HCT116 (cell line): Measurements from ENCODE around the gene GABRA6. TPM values are rescaled to one million over a fixed set of nuclear protein-coding genes. Genes with fewer than 3 reads are reported as not detected.

Experiments used
- ATAC-seq: fragments of 200-7000 bp; cut with Tn5 transposase; 2 replicates; pipeline ENCODE4 v1.9.1; 2020; ENCODE audit warnings: mild to moderate bottlenecking, moderate library complexity
- BruUV-seq: library from RNA; stranded (reverse); fragments of 400-500 nt; replicated peaks from 2 replicates; lab custom pipeline; 2021; lab: Mats Ljungman, UMichigan
- CTCF ChIA-PET: fragments of 300-600 bp; sonication (Branson Sonifier 250); formaldehyde crosslinking; loops from one replicate; lab custom pipeline; 2021; ENCODE audit warnings: antibody characterized with exemption; lab: Charles Lee
- POLR2A ChIA-PET: fragments of 300-600, 350-600 bp; sonication (Branson Sonifier 250); formaldehyde crosslinking; loops from one replicate; lab custom pipeline; 2021; ENCODE audit warnings: antibody characterized with exemption; lab: Charles Lee
- RAD21 ChIA-PET, 2 experiments: fragments of 300-600 bp; sonication (Branson Sonifier 250); formaldehyde crosslinking; loops; one replicate each; lab custom pipeline; 2023; ENCODE audit warnings: low total read pairs in 2 of 2; ENCODE audit not compliant: uncharacterized antibody in 2 of 2, unreplicated experiment in 2 of 2, low non-redundant PET in 1 of 2; lab: Charles Lee
- DNase-seq: peaks from one replicate; pipeline ENCODE4 v3.0.0-alpha.2; 2010; ENCODE audit warnings: low read depth, low spot score
- H2AFZ ChIP-seq: fragments of 200-600 bp; shearing (Covaris generic), sonication (generic); 2 replicates; pipeline ENCODE4 v1.6.1; 2017; ENCODE audit warnings: low read depth, mixed run types, mixed read lengths, antibody characterized with exemption, low read length; ENCODE audit not compliant: poor library complexity, severe bottlenecking
- H3K27ac ChIP-seq: 2 replicates; pipeline ENCODE4 v1.5.1; 2012; ENCODE audit warnings: low read depth, low read length
- H3K27me3 ChIP-seq: fragments of 200-600 bp; sonication (generic); 2 replicates; pipeline ENCODE4 v1.6.1; 2016; ENCODE audit warnings: mixed run types, low read length, mixed read lengths; ENCODE audit not compliant: insufficient read depth
- H3K36me3 ChIP-seq, 2 experiments: fragments of 200-500 bp in 1 of 2; fragments of 200-600 bp in 1 of 2; sonication (Bioruptor generic) in 1 of 2; sonication (generic) in 1 of 2; 2 replicates each; pipeline versions ENCODE4 v1.5.1 to v1.6.1; 2014 to 2016; ENCODE audit warnings: low read length in 2 of 2, inconsistent platforms in 1 of 2, mixed read lengths in 1 of 2, mixed run types in 1 of 2; ENCODE audit not compliant: insufficient read depth in 2 of 2, control insufficient read depth in 1 of 2
- H3K4me1 ChIP-seq, 2 experiments: fragments of 200-600 bp in 1 of 2; sonication (generic) in 1 of 2; 2 replicates each; pipeline versions ENCODE4 v1.5.1 to v1.6.1; 2012 to 2017; ENCODE audit warnings: low read length in 2 of 2, inconsistent platforms in 1 of 2, mild to moderate bottlenecking in 1 of 2, mixed read lengths in 1 of 2, mixed run types in 1 of 2, moderate library complexity in 1 of 2; ENCODE audit not compliant: insufficient read depth in 2 of 2, control insufficient read depth in 1 of 2
- H3K4me2 ChIP-seq: fragments of 200-600 bp; sonication (generic); 2 replicates; pipeline ENCODE4 v1.6.1; 2017; ENCODE audit warnings: mixed run types, low read length, mixed read lengths
- H3K4me3 ChIP-seq, 2 experiments: fragments of 200-600 bp in 1 of 2; sonication (generic) in 1 of 2; replicated peaks in 1 of 2; 2 replicates each; pipeline ENCODE4 v1.5.1; 2011 to 2016; ENCODE audit warnings: low read length in 2 of 2, control low read depth in 1 of 2, low read depth in 1 of 2, mild to moderate bottlenecking in 1 of 2, mixed read lengths in 1 of 2, mixed run types in 1 of 2
- H3K79me2 ChIP-seq: fragments of 200-600 bp; sonication (generic); 2 replicates; pipeline ENCODE4 v1.6.1; 2017; ENCODE audit warnings: mild to moderate bottlenecking, mixed run types, low read length, moderate library complexity, mixed read lengths; ENCODE audit not compliant: insufficient read depth
- H3K9ac ChIP-seq: fragments of 200-600 bp; sonication (generic); 2 replicates; pipeline ENCODE4 v1.6.1; 2016; ENCODE audit warnings: low read length, mixed read lengths
- H3K9me2 ChIP-seq: fragments of 200-600 bp; sonication (generic), shearing (Covaris generic); 2 replicates; pipeline ENCODE4 v1.6.1; 2017; ENCODE audit warnings: mixed run types, mild to moderate bottlenecking, moderate library complexity; ENCODE audit not compliant: insufficient read depth
- H3K9me3 ChIP-seq, 2 experiments: fragments of 200-500 bp in 1 of 2; fragments of 200-600 bp in 1 of 2; sonication (Bioruptor generic) in 1 of 2; sonication (generic) in 1 of 2; 2 replicates each; pipeline ENCODE4 v1.6.1; 2014 to 2017; ENCODE audit warnings: low read length in 2 of 2, mixed read lengths in 2 of 2, inconsistent platforms in 1 of 2, low read depth in 1 of 2, mild to moderate bottlenecking in 1 of 2, mixed run types in 1 of 2, moderate library complexity in 1 of 2; ENCODE audit not compliant: control insufficient read depth in 1 of 2, insufficient read depth in 1 of 2
- H4K20me1 ChIP-seq: fragments of 200-600 bp; sonication (generic), shearing (Covaris generic); 2 replicates; pipeline ENCODE4 v1.6.1; 2017; ENCODE audit warnings: mixed run types, mild to moderate bottlenecking, moderate library complexity; ENCODE audit not compliant: insufficient read depth
- ATF3 ChIP-seq: IDR thresholded peaks from 2 replicates; pipeline ENCODE4 v1.6.1; 2012
- CBX3 ChIP-seq: IDR thresholded peaks from 2 replicates; pipeline ENCODE4 v1.6.1; 2012; ENCODE audit warnings: low read depth
- CTCF ChIP-seq, 3 experiments: fragments of 200-600 bp in 1 of 3; sonication (generic) in 1 of 3; IDR thresholded peaks in 2 of 3; conservative IDR thresholded peaks in 1 of 3; 2 replicates each; pipeline ENCODE4 v1.5.1; 2012 to 2017; ENCODE audit warnings: low read depth in 2 of 3, low read length in 2 of 3, antibody characterized with exemption in 1 of 3, borderline replicate concordance in 1 of 3, control low read depth in 1 of 3, mild to moderate bottlenecking in 1 of 3, mixed read lengths in 1 of 3, mixed run types in 1 of 3, moderate library complexity in 1 of 3; ENCODE audit not compliant: insufficient read depth in 1 of 3
- ELF1 ChIP-seq: IDR thresholded peaks from 2 replicates; pipeline ENCODE4 v1.6.1; 2012; ENCODE audit warnings: low read depth, borderline replicate concordance
- EZH2 ChIP-seq: fragments of 200-600 bp; sonication (generic); IDR thresholded peaks from 2 replicates; pipeline ENCODE4 v1.6.1; 2017; ENCODE audit warnings: antibody characterized with exemption, mixed run types
- JUND ChIP-seq: IDR thresholded peaks from 2 replicates; pipeline ENCODE4 v1.6.1; 2012
- SIN3A ChIP-seq: IDR thresholded peaks from 2 replicates; pipeline ENCODE4 v1.6.1; 2012; ENCODE audit warnings: low read depth
- TCF7L2 ChIP-seq: IDR thresholded peaks from 2 replicates; pipeline ENCODE4 v1.7.0; 2011; ENCODE audit warnings: borderline replicate concordance, inconsistent platforms; ENCODE audit not compliant: insufficient read depth, insufficient read length; ENCODE audit errors: extremely low read depth
- YY1 ChIP-seq: IDR thresholded peaks from 2 replicates; pipeline ENCODE4 v1.6.1; 2011; ENCODE audit warnings: low read length, low read depth, moderate library complexity, mild to moderate bottlenecking; ENCODE audit not compliant: insufficient replicate concordance; ENCODE audit errors: extremely low read depth
- ZFX ChIP-seq: fragments of 450-650 bp; IDR thresholded peaks from 2 replicates; pipeline ENCODE4 v1.6.1; 2017
- ZNF274 ChIP-seq: fragments of 200-500 bp; sonication (Bioruptor generic); IDR thresholded peaks from 2 replicates; pipeline ENCODE4 v1.6.1; 2014; ENCODE audit warnings: mild to moderate bottlenecking, low read depth, low read length, inconsistent platforms
- intact Hi-C: fragments of 100-400 bp; cut with micrococcal nuclease; formaldehyde crosslinking; loops from 2 replicates; pipeline ENCODE4 v1.10.0; 2022
- total RNA-seq: library from RNA; stranded (reverse); gene quantifications from one replicate; pipeline ENCODE4 v1.2.1, GENCODE V29; 2021; ENCODE audit not compliant: unreplicated experiment

The GABRA6 gene
- total RNA-seq, 1 experiment from 2014 or later = not detected

- Histone ChIP-seq H3K9ac (no peak overlapping the region), H3K27ac (no peak overlapping the region), H3K27me3 (no peaks in the 10 kb centered on the region), H3K4me1 (no peaks in the 10 kb centered on the region), H3K36me3 (no peaks in the 10 kb centered on the region), H3K9me3 (no peaks in the 10 kb centered on the region; a peak in 1 of 4 replicates), H4K20me1 (no peaks in the 10 kb centered on the region), H3K4me2 (no peak overlapping the region), H2AFZ (no peak overlapping the region), H3K79me2 (no peaks in the 10 kb centered on the region), H3K9me2 (no peaks in the 10 kb centered on the region), H3K4me3 (no peak overlapping the region)
- intact Hi-C loops = no loop called here
- no peak for DNase-seq
- no TSS peak for BruUV-seq
- RAD21 ChIA-PET = no interaction called here
- no peak for ATAC-seq
- CTCF ChIA-PET = no interaction called here
- TF ChIP-seq CBX3 (no peak), CTCF (IDR thresholded peaks at IDR 0.05 in 2 of 3, conservative IDR thresholded peaks at IDR 0.05 in 1 of 3; ENCODE audit: borderline replicate concordance in 1 of 3, insufficient read depth in 1 of 3, low read depth in 2 of 3, low read length in 2 of 3) (no peak), TCF7L2 (no peak), YY1 (no peak), ZFX (no peak), JUND (no peak), ZNF274 (no peak), EZH2 (no peak), ELF1 (no peak), ATF3 (no peak), SIN3A (no peak)
- POLR2A ChIA-PET = no interaction called here
Observed at GRCh38 chr5:161703528-161703927, 18.0 kb downstream of the GABRA6 start.
